CD4-positive, alpha-beta T cell (primary cell): Measurements from ENCODE around the gene HOXD8. TPM values are rescaled to one million over a fixed set of nuclear protein-coding genes. Genes with fewer than 3 reads are reported as not detected.

Source experiments
- ATAC-seq: fragments of 200-7000 bp; cut with Tn5 transposase; one replicate; pipeline ENCODE4 v1.10.0; 2022; ENCODE audit warnings: mild to moderate bottlenecking; ENCODE audit not compliant: poor library complexity
- CTCF ChIA-PET: fragments of 350-600 bp; sonication (Branson Sonifier 250); formaldehyde crosslinking; loops from one replicate; lab custom pipeline; 2021; ENCODE audit warnings: antibody characterized with exemption, inconsistent platforms; lab: Charles Lee
- POLR2A ChIA-PET: fragments of 350-600 bp; sonication (Branson Sonifier 250); formaldehyde crosslinking; loops from one replicate; lab custom pipeline; 2021; ENCODE audit warnings: antibody characterized with exemption, inconsistent platforms; lab: Charles Lee
- DNase-seq, 14 experiments: peaks; one replicate each; pipeline ENCODE4 v3.0.0-alpha.2; 2013 to 2020; ENCODE audit warnings: mixed read lengths in 2 of 14
- H3K27ac ChIP-seq, 2 donors: one replicate each; pipeline versions ENCODE4 v1.5.1 to v1.7.0; 2013; ENCODE audit warnings: low read length in 2 of 2, low read depth in 1 of 2, mild to moderate bottlenecking in 1 of 2
- H3K27me3 ChIP-seq, 2 experiments: 1 replicate in 1 of 2; 2 replicates in 1 of 2; pipeline versions ENCODE4 v1.6.1 to v1.7.0; 2013; ENCODE audit warnings: low read length in 2 of 2, control low read depth in 1 of 2, mild to moderate bottlenecking in 1 of 2, moderate library complexity in 1 of 2; ENCODE audit not compliant: insufficient read depth in 2 of 2, control insufficient read depth in 1 of 2
- H3K36me3 ChIP-seq: one replicate; pipeline ENCODE4 v1.6.1; 2013; ENCODE audit warnings: low read length, control low read depth; ENCODE audit not compliant: insufficient read depth
- H3K4me1 ChIP-seq: one replicate; pipeline ENCODE4 v1.6.1; 2013; ENCODE audit warnings: low read length, control low read depth; ENCODE audit not compliant: insufficient read depth
- H3K4me3 ChIP-seq: one replicate; pipeline ENCODE4 v1.5.1; 2013; ENCODE audit warnings: mild to moderate bottlenecking, low read length, moderate library complexity
- H3K9me3 ChIP-seq, 2 experiments: 1 replicate in 1 of 2; 2 replicates in 1 of 2; pipeline versions ENCODE4 v1.6.1 to v1.7.0; 2013; ENCODE audit warnings: low read length in 2 of 2, mild to moderate bottlenecking in 2 of 2, control low read depth in 1 of 2, moderate library complexity in 1 of 2; ENCODE audit not compliant: control insufficient read depth in 1 of 2, insufficient read depth in 1 of 2
- H3K27ac Mint-ChIP-seq: one replicate; pipeline ENCODE4 v1.8.0; 2020; ENCODE audit warnings: mixed read lengths
- H3K27me3 Mint-ChIP-seq: one replicate; pipeline ENCODE4 v1.8.0; 2021; ENCODE audit warnings: mixed read lengths
- H3K36me3 Mint-ChIP-seq: one replicate; pipeline ENCODE4 v1.8.0; 2021; ENCODE audit warnings: low read depth, mixed read lengths
- H3K4me1 Mint-ChIP-seq: one replicate; pipeline ENCODE4 v1.8.0; 2021; ENCODE audit warnings: low read depth, mixed read lengths
- H3K4me3 Mint-ChIP-seq: one replicate; pipeline ENCODE4 v1.8.0; 2020; ENCODE audit warnings: mild to moderate bottlenecking, mixed read lengths
- H3K9me3 Mint-ChIP-seq: one replicate; pipeline ENCODE4 v1.8.0; 2020; ENCODE audit warnings: mixed read lengths
- intact Hi-C, 2 experiments: fragments of 100-400 bp; cut with DNase I in 1 of 2; cut with micrococcal nuclease in 1 of 2; formaldehyde crosslinking; loops; one replicate each; pipeline versions ENCODE4 v1.15.1 to v1.9.0; 2023 to 2025; cut with DNase I, micrococcal nuclease
- total RNA-seq, 174 experiments: library from RNA in 2 of 174; stranded (reverse) in 2 of 174; gene quantifications; one replicate each; pipeline ENCODE4 v1.2.3 and lab custom pipeline; 2021 to 2026
- TF ChIP-seq, protein P1 (sequence below): fragments of 200-600 bp; IDR thresholded peaks from one replicate; pipeline ENCODE4 v1.8.0; 2022; ENCODE audit warnings: antibody characterized with exemption, mild to moderate bottlenecking

The HOXD8 gene
- total RNA-seq, 2 experiments from 2014 or later = not detected

DNA sequence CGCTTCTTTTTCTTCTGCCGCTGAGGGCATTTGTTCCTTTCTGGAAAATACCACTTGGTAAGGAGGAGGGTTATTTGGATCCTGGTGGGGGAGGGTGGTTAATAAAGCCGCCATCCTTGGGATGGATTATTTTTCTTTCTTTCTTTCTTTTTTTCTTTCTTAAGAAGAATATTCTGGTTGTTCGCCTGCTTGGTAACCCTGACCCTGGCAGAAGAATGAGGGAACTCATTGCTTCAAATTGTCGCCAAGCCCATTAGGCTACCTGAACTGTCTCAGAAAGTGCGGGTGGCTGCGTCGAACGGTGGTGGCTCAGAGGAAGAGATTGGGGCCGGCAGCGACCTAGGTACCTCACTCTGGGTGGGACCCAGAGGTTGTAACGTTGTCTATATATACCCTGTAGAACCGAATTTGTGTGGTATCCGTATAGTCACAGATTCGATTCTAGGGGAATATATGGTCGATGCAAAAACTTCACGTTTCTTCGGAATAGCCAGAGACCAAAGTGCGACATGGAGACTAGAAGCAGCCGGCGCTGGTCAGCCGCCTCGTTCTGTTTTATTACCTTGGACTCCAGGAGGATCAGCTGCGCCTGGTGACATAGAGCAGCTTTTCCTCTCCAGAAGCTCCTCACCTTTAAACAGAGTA, 20.6 kb downstream of the HOXD8 start:
- Histone ChIP-seq H3K4me1 (peaks cover 11% of the 10 kb centered on the region), H3K27me3 (peaks cover 83 to 96% of the 10 kb centered on the region in 2 experiments), H3K36me3 (no peaks in the 10 kb centered on the region), H3K27ac (no peak overlapping the region), H3K9me3 (peaks cover 0 to 47% of the 10 kb centered on the region in 2 experiments), H3K4me3 (no peak overlapping the region)
- Mint-ChIP-seq H3K9me3 (no peaks in the 10 kb centered on the region), H3K36me3 (no peaks in the 10 kb centered on the region), H3K27me3 (peaks cover 94% of the 10 kb centered on the region), H3K4me3 (no peak overlapping the region), H3K27ac (no peak overlapping the region), H3K4me1 (no peaks in the 10 kb centered on the region)
- intact Hi-C loops = no loop called here
- no peak for ATAC-seq
- DNase-seq = no peak
- POLR2A ChIA-PET = no interaction called here
- TF ChIP-seq, protein P1, sequence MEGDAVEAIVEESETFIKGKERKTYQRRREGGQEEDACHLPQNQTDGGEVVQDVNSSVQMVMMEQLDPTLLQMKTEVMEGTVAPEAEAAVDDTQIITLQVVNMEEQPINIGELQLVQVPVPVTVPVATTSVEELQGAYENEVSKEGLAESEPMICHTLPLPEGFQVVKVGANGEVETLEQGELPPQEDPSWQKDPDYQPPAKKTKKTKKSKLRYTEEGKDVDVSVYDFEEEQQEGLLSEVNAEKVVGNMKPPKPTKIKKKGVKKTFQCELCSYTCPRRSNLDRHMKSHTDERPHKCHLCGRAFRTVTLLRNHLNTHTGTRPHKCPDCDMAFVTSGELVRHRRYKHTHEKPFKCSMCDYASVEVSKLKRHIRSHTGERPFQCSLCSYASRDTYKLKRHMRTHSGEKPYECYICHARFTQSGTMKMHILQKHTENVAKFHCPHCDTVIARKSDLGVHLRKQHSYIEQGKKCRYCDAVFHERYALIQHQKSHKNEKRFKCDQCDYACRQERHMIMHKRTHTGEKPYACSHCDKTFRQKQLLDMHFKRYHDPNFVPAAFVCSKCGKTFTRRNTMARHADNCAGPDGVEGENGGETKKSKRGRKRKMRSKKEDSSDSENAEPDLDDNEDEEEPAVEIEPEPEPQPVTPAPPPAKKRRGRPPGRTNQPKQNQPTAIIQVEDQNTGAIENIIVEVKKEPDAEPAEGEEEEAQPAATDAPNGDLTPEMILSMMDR = no peak
- CTCF ChIA-PET = no interaction called here

GRCh38 chr2:176150584-176151441, 21.3 kb downstream of the HOXD8 start:
- ATAC-seq (no peak), DNase-seq (no peak)
- CTCF ChIA-PET = interaction anchor here (0.6 kb wide), 1 partner anchor 951 kb away, joined by 3 read pairs; no protein-coding TSS in a partner anchor
- Histone ChIP-seq H3K36me3 (no peaks in the 10 kb centered on the region), H3K27me3 (peaks cover 81 to 96% of the 10 kb centered on the region in 2 experiments), H3K9me3 (peaks cover 0 to 50% of the 10 kb centered on the region in 2 experiments), H3K4me3 (no peak overlapping the region), H3K27ac (no peak overlapping the region), H3K4me1 (peaks cover 11% of the 10 kb centered on the region)
- POLR2A ChIA-PET = no interaction called here
- Mint-ChIP-seq H3K27ac (no peak overlapping the region), H3K4me3 (no peak overlapping the region), H3K4me1 (no peaks in the 10 kb centered on the region), H3K9me3 (no peaks in the 10 kb centered on the region), H3K27me3 (peaks cover 94% of the 10 kb centered on the region), H3K36me3 (no peaks in the 10 kb centered on the region)
- TF ChIP-seq, protein P1 = no peak
- intact Hi-C loops = no loop called here

DNA sequence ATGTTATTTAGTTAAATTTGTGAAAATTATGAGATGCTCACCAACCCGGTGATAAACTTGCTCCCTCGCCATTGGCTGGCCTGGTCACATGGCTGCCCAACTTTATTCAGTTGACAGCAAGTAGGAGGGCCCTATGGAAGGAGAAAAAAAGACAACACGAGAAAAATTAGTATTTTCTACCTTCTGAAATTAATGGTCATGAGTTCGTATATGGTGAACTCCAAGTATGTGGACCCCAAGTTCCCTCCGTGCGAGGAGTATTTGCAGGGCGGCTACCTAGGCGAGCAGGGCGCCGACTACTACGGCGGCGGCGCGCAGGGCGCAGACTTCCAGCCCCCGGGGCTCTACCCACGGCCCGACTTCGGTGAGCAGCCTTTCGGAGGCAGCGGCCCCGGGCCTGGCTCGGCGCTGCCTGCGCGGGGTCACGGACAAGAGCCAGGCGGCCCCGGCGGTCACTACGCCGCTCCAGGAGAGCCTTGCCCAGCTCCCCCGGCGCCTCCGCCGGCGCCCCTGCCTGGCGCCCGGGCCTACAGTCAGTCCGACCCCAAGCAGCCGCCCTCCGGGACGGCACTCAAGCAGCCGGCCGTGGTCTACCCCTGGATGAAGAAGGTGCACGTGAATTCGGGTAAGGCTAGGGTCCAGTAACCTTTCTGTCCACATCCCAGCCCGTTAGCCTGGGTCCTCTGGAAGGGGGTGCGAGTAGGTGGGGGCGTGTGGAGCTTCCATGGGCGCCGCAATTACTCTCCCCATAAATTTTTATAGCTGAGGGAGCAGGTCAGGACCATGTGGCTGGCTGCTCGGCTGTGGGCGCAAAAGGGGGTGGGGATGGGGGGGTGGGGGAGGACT, 22.2 kb downstream of the HOXD8 start, which contains the start of gene HOXD4:
Gene HOXD4 (plus strand): TSS at position 109 of the 846 bp plus-strand sequence. CDS start 84 bp downstream, at position 193.
- peaks cover 2% of the 10 kb centered on the region for H3K4me1 Mint-ChIP-seq
- H3K36me3 Mint-ChIP-seq = no peaks in the 10 kb centered on the region
- ATAC-seq = no peak
- intact Hi-C loops = no loop called here
- Histone ChIP-seq H3K27me3 (peaks cover 78 to 96% of the 10 kb centered on the region in 2 experiments), H3K27ac (no peak within 1 kb of the TSS), H3K4me1 (peaks cover 11% of the 10 kb centered on the region), H3K4me3 (no peak within 1 kb of the TSS), H3K36me3 (no peaks in the 10 kb centered on the region), H3K9me3 (peaks cover 0 to 56% of the 10 kb centered on the region in 2 experiments)
- peaks cover 94% of the 10 kb centered on the region for H3K27me3 Mint-ChIP-seq
- no peak within 1 kb of the TSS for H3K27ac Mint-ChIP-seq
- no peaks in the 10 kb centered on the region for H3K9me3 Mint-ChIP-seq
- DNase-seq = no peak
- ChIA-PET CTCF (interaction anchor here (0.6 kb wide), 1 partner anchor 952 kb away, joined by 3 read pairs; no protein-coding TSS in a partner anchor), POLR2A (no interaction called here)
- TF ChIP-seq, protein P1 = no peak
- no peak within 1 kb of the TSS for H3K4me3 Mint-ChIP-seq
